Transverse colon (tissue), 4 donors: Measurements from ENCODE around the gene TGFB1I1. TPM values are rescaled to one million over a fixed set of nuclear protein-coding genes. Genes with fewer than 3 reads are reported as not detected.

Experiments used
- DNase-seq: peaks from one replicate; pipeline ENCODE4 v3.0.0-alpha.2; 2019
- H3K27ac ChIP-seq, 4 donors: fragments of 200-600 bp; sonication (generic); 2 replicates each; pipeline ENCODE4 v1.5.1; 2016 to 2018; ENCODE audit warnings: inconsistent platforms in 4 of 4
- H3K27me3 ChIP-seq: fragments of 200-600 bp; sonication (generic); 2 replicates; pipeline ENCODE4 v1.5.1; 2017; ENCODE audit warnings: inconsistent platforms
- H3K36me3 ChIP-seq, 4 donors: fragments of 200-600 bp; sonication (generic); 2 replicates each; pipeline ENCODE4 v1.5.1; 2017 to 2019; ENCODE audit warnings: inconsistent platforms in 4 of 4
- H3K4me1 ChIP-seq, 4 donors: fragments of 200-600 bp; sonication (generic); 2 replicates each; pipeline ENCODE4 v1.5.1; 2017 to 2020; ENCODE audit warnings: inconsistent platforms in 4 of 4
- H3K4me3 ChIP-seq, 4 donors: fragments of 200-600 bp; sonication (generic); 1 replicate in 1 of 4; 2 replicates in 3 of 4; pipeline versions ENCODE4 v1.5.1 to v1.6.1; 2017 to 2019; ENCODE audit warnings: inconsistent platforms in 4 of 4
- H3K9me3 ChIP-seq, 2 donors: fragments of 200-600 bp; sonication (generic); 2 replicates each; pipeline ENCODE4 v1.5.1; 2017 to 2019; ENCODE audit warnings: inconsistent platforms in 2 of 2
- CTCF ChIP-seq, 5 experiments: fragments of 200-600 bp in 3 of 5; fragments of 450-650 bp in 2 of 5; sonication (generic) in 3 of 5; IDR thresholded peaks; 1 replicate in 2 of 5; 2 replicates in 3 of 5; pipeline ENCODE4 v1.5.1; 2016 to 2017; ENCODE audit warnings: antibody characterized with exemption in 5 of 5, inconsistent platforms in 3 of 5, mild to moderate bottlenecking in 2 of 5, moderate library complexity in 1 of 5
- EP300 ChIP-seq: sonication (generic); formaldehyde crosslinking; IDR thresholded peaks from one replicate; pipeline ENCODE4 v1.6.1; 2017; ENCODE audit warnings: antibody characterized with exemption, low read depth
- POLR2A ChIP-seq: fragments of 450-650 bp; IDR thresholded peaks from one replicate; pipeline ENCODE4 v1.6.1; 2016; ENCODE audit warnings: antibody characterized with exemption, mild to moderate bottlenecking, moderate library complexity
- POLR2AphosphoS5 ChIP-seq, 3 donors: sonication (generic); formaldehyde crosslinking; IDR thresholded peaks; one replicate each; pipeline ENCODE4 v1.6.1; 2016; ENCODE audit warnings: antibody characterized with exemption in 3 of 3
- WGBS, 2 donors: methylation state at CpG; one replicate each; pipeline ENCODE4 v1.1.5; 2018; ENCODE audit warnings: low coverage in 1 of 2; 5-methylcytosine and 5-hydroxymethylcytosine counted together
- in situ Hi-C, 4 donors: fragments of 200-750 bp; cut with MboI; loops; one replicate each; pipeline versions ENCODE4 v1.15.0 to v1.15.1; 2017; ENCODE audit warnings: low sequenced_read_pairs in 3 of 4, low pct_ligation_motif_present in 1 of 4, low pct_unique_long_range_greater_than_20kb in 1 of 4
- intact Hi-C: fragments of 100-400 bp; cut with DNase I; formaldehyde crosslinking; loops from one replicate; pipeline ENCODE4 v1.15.1; 2023; ENCODE audit warnings: low total_unique reads
- total RNA-seq, 4 donors: library from RNA; depleted of rRNA; stranded (reverse); fragments of >200 nt; gene quantifications; one replicate each; pipeline ENCODE4 v1.1.0, GENCODE V29; 2016

Gene TGFB1I1
- total RNA-seq, 4 donors from 2014 or later, result 43.0 to 102 (median 61.4) TPM

DNA sequence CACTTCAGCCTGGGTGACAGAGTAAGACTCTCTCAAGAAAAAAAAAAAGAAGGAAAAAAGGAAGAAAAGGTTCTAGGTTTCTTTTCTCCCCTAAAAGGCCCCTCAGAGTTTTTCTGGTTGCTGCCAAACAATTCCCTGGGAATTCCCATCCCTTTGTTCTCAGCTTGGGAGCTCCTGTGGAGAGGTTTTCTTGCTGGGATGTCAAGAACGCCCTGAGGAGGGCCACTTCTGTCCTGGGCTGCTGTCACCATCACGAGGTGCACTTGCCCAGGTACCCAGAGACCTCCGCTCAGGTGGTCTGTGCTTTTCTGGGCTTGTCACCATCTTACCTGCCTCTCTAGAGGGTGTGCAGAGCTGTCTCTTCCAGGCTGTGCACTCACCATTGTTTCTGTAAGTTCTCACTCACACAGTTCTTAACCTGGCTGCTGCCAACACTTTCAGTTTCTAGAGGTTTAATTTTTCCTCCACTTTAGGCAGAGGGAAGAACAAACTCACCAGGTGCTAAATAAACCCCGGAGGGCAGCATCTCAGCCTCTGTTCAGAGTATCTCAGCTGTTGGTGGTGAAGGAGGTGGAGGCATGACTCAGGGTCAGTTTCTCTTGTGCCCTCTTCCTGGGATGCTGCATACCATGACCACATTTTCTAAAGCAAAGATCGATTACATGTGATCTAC is 41.4 kb upstream of the TGFB1I1 start:
- in situ Hi-C loops, result loop anchor here in 2 of 4 donors (25.0 kb wide), 2 partner anchors 243 to 443 kb away; partner anchors contain the start of genes HSD3B7 (in 2 of the 2) and FUS (in 1 of the 2)
- intact Hi-C loops, result no loop called here
- Histone ChIP-seq H3K4me1 (peaks cover 0 to 5% (median 3%) of the 10 kb centered on the region in 4 donors), H3K36me3 (no peaks in the 10 kb centered on the region), H3K9me3 (no peaks in the 10 kb centered on the region), H3K4me3 (no peak overlapping the region), H3K27ac (no peak overlapping the region), H3K27me3 (no peaks in the 10 kb centered on the region)
- no peak for TF ChIP-seq CTCF (IDR thresholded peaks at IDR 0.05)
- no peak for TF ChIP-seq EP300
- TF ChIP-seq POLR2AphosphoS5 (IDR thresholded peaks at IDR 0.05), result no peak
- TF ChIP-seq POLR2A, result no peak
- no peak for DNase-seq
- 64 to 67% methylated on average over 3 to 5 of the region's 5 CpGs for WGBS, 2 donors

GRCh38 chr16:31435341-31436220 is 36.4 kb upstream of the TGFB1I1 start:
- no peaks in the 10 kb centered on the region for H3K9me3 ChIP-seq
- no peak overlapping the region for H3K27ac ChIP-seq
- in situ Hi-C loops, result loop anchor here in 2 of 4 donors (25.0 kb wide), 2 partner anchors 248 to 448 kb away; partner anchors contain the start of genes HSD3B7 (in 2 of the 2) and FUS (in 1 of the 2)
- H3K4me3 ChIP-seq, result no peak overlapping the region
- no peaks in the 10 kb centered on the region for H3K4me1 ChIP-seq
- no peak for TF ChIP-seq CTCF (IDR thresholded peaks at IDR 0.05)
- no peak for TF ChIP-seq EP300
- no peak for TF ChIP-seq POLR2A
- TF ChIP-seq POLR2AphosphoS5 (IDR thresholded peaks at IDR 0.05), result no peak
- 95 to 100% methylated on average over 1 to 44 of the region's 47 CpGs for WGBS, 2 donors
- no peaks in the 10 kb centered on the region for H3K27me3 ChIP-seq
- no peaks in the 10 kb centered on the region for H3K36me3 ChIP-seq
- DNase-seq, result no peak
- intact Hi-C loops, result no loop called here

- WGBS, 2 donors, result 92% methylated on average over 44 of the region's 44 CpGs; no CpG with 5 or more reads in 1 of the 2 donors
- Histone ChIP-seq H3K4me1 (no peaks in the 10 kb centered on the region), H3K4me3 (no peak overlapping the region), H3K27ac (no peak overlapping the region), H3K27me3 (no peaks in the 10 kb centered on the region), H3K9me3 (no peaks in the 10 kb centered on the region), H3K36me3 (no peaks in the 10 kb centered on the region)
- intact Hi-C loops (no loop called here), in situ Hi-C loops (loop anchor here in 2 of 4 donors (25.0 kb wide), 2 partner anchors 249 to 449 kb away; partner anchors contain the start of genes HSD3B7 (in 2 of the 2) and FUS (in 1 of the 2))
- TF ChIP-seq POLR2AphosphoS5 (IDR thresholded peaks at IDR 0.05), result no peak
- TF ChIP-seq POLR2A, result no peak
- no peak for TF ChIP-seq EP300
- no peak for TF ChIP-seq CTCF (IDR thresholded peaks at IDR 0.05)
- DNase-seq, result no peak
Measured at GRCh38 chr16:31436221-31437045, 35.5 kb upstream of the TGFB1I1 start.
